CD4-positive, alpha-beta T cell treated with Interleukin-6 for 4 hours (primary cell): ENCODE data around the gene GTPBP10.
A peak's percentile ranks its signal among the peaks of the same experiment; 100 is the strongest.
"Not testable (repeated sequence)": the region's sequence is repeated elsewhere in the genome, so short reads cannot be mapped to it uniquely, and the experiment has no call there.

Source experiments
- DNase-seq: peaks from one replicate; pipeline ENCODE4 v3.0.0-alpha.2; 2020; ENCODE audit warnings: mixed read lengths

Gene GTPBP10

GRCh38 chr7:90346336-90347125, at the start of gene GTPBP10:
TSS of gene GTPBP10 (plus strand) at chr7:90346716. CDS start at chr7:90346742, 26 bp downstream.
- peak; percentile 96 for DNase-seq

GRCh38 chr7:90298145-90299038, 48.1 kb upstream of the GTPBP10 start:
- DNase-seq: no peak

- DNase-seq: no peak
Measured at GRCh38 chr7:90303241-90303640, 43.3 kb upstream of the GTPBP10 start.

GRCh38 chr7:90309872-90310271, 36.6 kb upstream of the GTPBP10 start:
- DNase-seq: no peak

GRCh38 chr7:90311175-90311574, 35.3 kb upstream of the GTPBP10 start:
- no peak for DNase-seq

- no peak for DNase-seq
Measured at GRCh38 chr7:90312745-90313144, 33.8 kb upstream of the GTPBP10 start.

GRCh38 chr7:90313907-90314306, 32.6 kb upstream of the GTPBP10 start:
- no peak for DNase-seq

GRCh38 chr7:90320014-90320413, 26.5 kb upstream of the GTPBP10 start:
- no peak for DNase-seq

- no peak for DNase-seq
Measured at GRCh38 chr7:90320418-90320800, 26.1 kb upstream of the GTPBP10 start.

GRCh38 chr7:90320801-90321494, 25.6 kb upstream of the GTPBP10 start, which contains the start of gene FAM237B:
TSS of gene FAM237B (minus strand) at chr7:90321304. CDS start at chr7:90319748, 1,556 bp downstream.
- no peak for DNase-seq

- DNase-seq: no peak
Measured at GRCh38 chr7:90322837-90323236, 23.7 kb upstream of the GTPBP10 start.

GRCh38 chr7:90326500-90326899, 20.0 kb upstream of the GTPBP10 start:
- DNase-seq: no peak

GRCh38 chr7:90334193-90334843, 12.2 kb upstream of the GTPBP10 start:
- no peak for DNase-seq

GRCh38 chr7:90334926-90335325, 11.6 kb upstream of the GTPBP10 start:
- DNase-seq: not testable (repeated sequence)

GRCh38 chr7:90337106-90337505, 9.4 kb upstream of the GTPBP10 start:
- no peak for DNase-seq

- DNase-seq: no peak
Measured at GRCh38 chr7:90345016-90345415, 1.5 kb upstream of the GTPBP10 start.

GRCh38 chr7:90345595-90346335, 751 bp upstream of the GTPBP10 start:
- peak; percentile 9 for DNase-seq

- DNase-seq: no peak
Measured at GRCh38 chr7:90347759-90348158, 1.2 kb downstream of the GTPBP10 start.

GRCh38 chr7:90349305-90349704, 2.8 kb downstream of the GTPBP10 start:
- no peak for DNase-seq

GRCh38 chr7:90350032-90350431, 3.5 kb downstream of the GTPBP10 start:
- not testable (repeated sequence) for DNase-seq

- no peak for DNase-seq
Measured at GRCh38 chr7:90351987-90352386, 5.5 kb downstream of the GTPBP10 start.

- DNase-seq: no peak
Measured at GRCh38 chr7:90383422-90383821, 36.9 kb downstream of the GTPBP10 start.
